ENCODE data around the gene PGLYRP2.
A peak's percentile ranks its signal among the peaks of the same experiment; 100 is the strongest.

The PGLYRP2 gene

GRCh38 chr19:15448044-15448777 lies 31.1 kb downstream of the PGLYRP2 start:
- H3K4me1 Mint-ChIP-seq = peaks cover 12% of the 10 kb centered on the region
- H3K27me3 Mint-ChIP-seq (ENCODE audit: low read depth, poor library complexity) = peaks cover 32% of the 10 kb centered on the region
- H3K4me3 Mint-ChIP-seq = peak overlapping the region; percentile 85
- peaks cover 6% of the 10 kb centered on the region for H3K36me3 Mint-ChIP-seq (ENCODE audit: low read depth)
- no peaks in the 10 kb centered on the region for H3K9me3 Mint-ChIP-seq
- TF ChIP-seq CTCF (IDR thresholded peaks at IDR 0.05) = no peak
- H3K27ac Mint-ChIP-seq = no peak overlapping the region
- no peak for DNase-seq

GRCh38 chr19:15447057-15447456 lies 32.2 kb downstream of the PGLYRP2 start:
- Mint-ChIP-seq H3K4me3 (no peak overlapping the region), H3K9me3 (no peaks in the 10 kb centered on the region), H3K27ac (no peak overlapping the region), H3K4me1 (peaks cover 12% of the 10 kb centered on the region), H3K36me3 (ENCODE audit: low read depth) (peaks cover 6% of the 10 kb centered on the region), H3K27me3 (ENCODE audit: low read depth, poor library complexity) (peaks cover 25% of the 10 kb centered on the region)
- no peak for TF ChIP-seq CTCF (IDR thresholded peaks at IDR 0.05)
- no peak for DNase-seq

GRCh38 chr19:15445807-15446376 lies 33.4 kb downstream of the PGLYRP2 start:
- H3K27me3 Mint-ChIP-seq (ENCODE audit: low read depth, poor library complexity) = peaks cover 13% of the 10 kb centered on the region
- no peak for DNase-seq
- H3K4me1 Mint-ChIP-seq = peaks cover 12% of the 10 kb centered on the region
- TF ChIP-seq CTCF (IDR thresholded peaks at IDR 0.05) = no peak
- H3K27ac Mint-ChIP-seq = no peak overlapping the region
- no peaks in the 10 kb centered on the region for H3K9me3 Mint-ChIP-seq
- no peak overlapping the region for H3K4me3 Mint-ChIP-seq
- H3K36me3 Mint-ChIP-seq (ENCODE audit: low read depth) = peaks cover 6% of the 10 kb centered on the region

- H3K4me1 Mint-ChIP-seq = peaks cover 10% of the 10 kb centered on the region
Observed at GRCh38 chr19:15445227-15445605, 34.1 kb downstream of the PGLYRP2 start.

GRCh38 chr19:15444505-15445226 lies 34.6 kb downstream of the PGLYRP2 start:
- Mint-ChIP-seq H3K27me3 (ENCODE audit: low read depth, poor library complexity) (peaks cover 9% of the 10 kb centered on the region), H3K4me1 (peaks cover 9% of the 10 kb centered on the region), H3K9me3 (no peaks in the 10 kb centered on the region), H3K36me3 (ENCODE audit: low read depth) (peaks cover 6% of the 10 kb centered on the region), H3K4me3 (no peak overlapping the region), H3K27ac (no peak overlapping the region)
- no peak for DNase-seq
- no peak for TF ChIP-seq CTCF (IDR thresholded peaks at IDR 0.05)

More at GRCh38 chr19:15445227-15445605, 34.1 kb downstream of the PGLYRP2 start:
- Mint-ChIP-seq H3K9me3 (no peaks in the 10 kb centered on the region), H3K36me3 (ENCODE audit: low read depth) (peaks cover 6% of the 10 kb centered on the region), H3K27me3 (ENCODE audit: low read depth, poor library complexity) (peaks cover 9% of the 10 kb centered on the region), H3K27ac (no peak overlapping the region), H3K4me3 (no peak overlapping the region)
- no peak for TF ChIP-seq CTCF (IDR thresholded peaks at IDR 0.05)
- no peak for DNase-seq
